Activated T-helper 9 cell treated with anti-CD3 and anti-CD28 coated beads, Interleukin-2, amount 50 U/mL, for 16 hours (primary cell): ENCODE results near the gene SCMH1.
A peak's percentile ranks its signal among the peaks of the same experiment; 100 is the strongest.
"Not testable (repeated sequence)": the region's sequence is repeated elsewhere in the genome, so short reads cannot be mapped to it uniquely, and the experiment has no call there.

Source experiments
- DNase-seq: peaks from one replicate; pipeline ENCODE4 v3.0.0-alpha.2; 2020; ENCODE audit warnings: low read depth

SCMH1 gene

GRCh38 chr1:41241749-41242341 is at the start of gene SCMH1:
SCMH1 (minus strand) TSS chr1:41242306; CDS start chr1:41186133, 56,173 bp downstream.
- peak; percentile 44 for DNase-seq

- no peak for DNase-seq
These were observed 49.1 kb upstream of the SCMH1 start for GRCh38 chr1:41291195-41291594.

GRCh38 chr1:41289196-41289595 is 47.1 kb upstream of the SCMH1 start:
- DNase-seq: no peak

GRCh38 chr1:41286992-41287391 is 44.9 kb upstream of the SCMH1 start:
- DNase-seq: no peak

GRCh38 chr1:41286486-41286885 is 44.4 kb upstream of the SCMH1 start:
- no peak for DNase-seq

GRCh38 chr1:41285818-41286217 is 43.7 kb upstream of the SCMH1 start:
- no peak for DNase-seq

GRCh38 chr1:41284121-41284520 is 42.0 kb upstream of the SCMH1 start:
- DNase-seq: no peak

GRCh38 chr1:41282679-41283317 is 40.7 kb upstream of the SCMH1 start:
- DNase-seq: no peak

- no peak for DNase-seq
These were observed 39.2 kb upstream of the SCMH1 start for GRCh38 chr1:41281334-41281733.

GRCh38 chr1:41280202-41281032 is 38.3 kb upstream of the SCMH1 start:
- DNase-seq: no peak

- DNase-seq: no peak
These were observed 36.0 kb upstream of the SCMH1 start for GRCh38 chr1:41278076-41278475.

- no peak for DNase-seq
These were observed 35.4 kb upstream of the SCMH1 start for GRCh38 chr1:41277371-41277975.

GRCh38 chr1:41275831-41276230 is 33.7 kb upstream of the SCMH1 start:
- DNase-seq: no peak

- DNase-seq: no peak
These were observed 32.8 kb upstream of the SCMH1 start for GRCh38 chr1:41274752-41275545.

GRCh38 chr1:41272601-41273000 is 30.5 kb upstream of the SCMH1 start:
- DNase-seq: no peak

- peak; percentile 49 for DNase-seq
These were observed 26.2 kb upstream of the SCMH1 start for GRCh38 chr1:41268154-41268770.

- no peak for DNase-seq
These were observed 20.0 kb upstream of the SCMH1 start for GRCh38 chr1:41261926-41262618.

GRCh38 chr1:41260768-41261167 is 18.7 kb upstream of the SCMH1 start:
- no peak for DNase-seq

- no peak for DNase-seq
These were observed 17.1 kb upstream of the SCMH1 start for GRCh38 chr1:41259221-41259620.

GRCh38 chr1:41255978-41256377 is 13.9 kb upstream of the SCMH1 start:
- no peak for DNase-seq

GRCh38 chr1:41251120-41251519 is 9.0 kb upstream of the SCMH1 start:
- DNase-seq: not testable (repeated sequence)
